ENCODE data around the gene FAM117A. TPM values are rescaled to one million over a fixed set of nuclear protein-coding genes. Genes with fewer than 3 reads are reported as not detected.

FAM117A gene
- total RNA-seq, 1 experiment from 2014 or later = 26.2 TPM

DNA sequence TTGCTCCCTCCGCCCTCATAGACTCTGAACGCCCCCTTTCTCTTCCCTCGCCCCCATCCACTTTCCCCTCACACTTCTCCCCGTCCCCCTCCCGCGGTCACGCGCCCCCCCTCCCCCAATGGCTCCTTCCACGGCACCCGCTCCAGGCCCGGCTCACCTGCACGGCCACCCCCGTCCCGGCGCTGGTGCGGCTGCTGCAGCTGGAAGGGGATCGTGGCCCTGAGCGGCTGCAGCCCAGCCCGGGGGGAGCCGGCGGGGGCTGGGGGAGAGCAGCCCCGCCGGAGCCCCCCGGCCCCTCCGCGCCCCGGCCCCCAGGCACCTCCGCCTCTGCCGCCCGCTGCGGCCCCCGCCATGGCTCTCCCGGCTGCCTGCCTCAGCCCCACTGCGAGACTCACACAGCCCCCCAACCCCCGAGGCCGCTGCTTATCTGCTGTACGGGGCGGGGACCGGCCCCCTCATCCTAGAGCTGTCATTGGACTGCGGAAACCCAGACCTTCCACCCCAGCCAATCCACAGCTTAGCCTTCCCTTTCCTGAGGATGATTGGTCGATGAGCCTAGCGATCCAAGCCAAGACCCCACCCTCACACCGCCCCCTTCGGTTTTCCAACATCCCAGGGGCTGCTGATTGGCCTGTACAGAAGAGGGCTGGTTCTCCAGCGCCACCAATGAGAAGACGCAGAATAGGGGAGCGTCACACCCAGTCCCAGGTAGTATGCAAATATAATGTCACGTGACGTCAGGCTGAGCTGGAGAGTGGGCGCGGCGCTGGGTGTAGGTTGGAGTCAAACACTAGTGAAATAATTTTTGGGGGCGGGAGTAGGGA is at the start of gene FAM117A (continued):
- TF ChIP-seq, protein P1, sequence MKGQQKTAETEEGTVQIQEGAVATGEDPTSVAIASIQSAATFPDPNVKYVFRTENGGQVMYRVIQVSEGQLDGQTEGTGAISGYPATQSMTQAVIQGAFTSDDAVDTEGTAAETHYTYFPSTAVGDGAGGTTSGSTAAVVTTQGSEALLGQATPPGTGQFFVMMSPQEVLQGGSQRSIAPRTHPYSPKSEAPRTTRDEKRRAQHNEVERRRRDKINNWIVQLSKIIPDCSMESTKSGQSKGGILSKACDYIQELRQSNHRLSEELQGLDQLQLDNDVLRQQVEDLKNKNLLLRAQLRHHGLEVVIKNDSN (CRISPR knock-in tag; IDR thresholded peaks at IDR 0.05) = peak; percentile 85
- TF ChIP-seq, protein P2, sequence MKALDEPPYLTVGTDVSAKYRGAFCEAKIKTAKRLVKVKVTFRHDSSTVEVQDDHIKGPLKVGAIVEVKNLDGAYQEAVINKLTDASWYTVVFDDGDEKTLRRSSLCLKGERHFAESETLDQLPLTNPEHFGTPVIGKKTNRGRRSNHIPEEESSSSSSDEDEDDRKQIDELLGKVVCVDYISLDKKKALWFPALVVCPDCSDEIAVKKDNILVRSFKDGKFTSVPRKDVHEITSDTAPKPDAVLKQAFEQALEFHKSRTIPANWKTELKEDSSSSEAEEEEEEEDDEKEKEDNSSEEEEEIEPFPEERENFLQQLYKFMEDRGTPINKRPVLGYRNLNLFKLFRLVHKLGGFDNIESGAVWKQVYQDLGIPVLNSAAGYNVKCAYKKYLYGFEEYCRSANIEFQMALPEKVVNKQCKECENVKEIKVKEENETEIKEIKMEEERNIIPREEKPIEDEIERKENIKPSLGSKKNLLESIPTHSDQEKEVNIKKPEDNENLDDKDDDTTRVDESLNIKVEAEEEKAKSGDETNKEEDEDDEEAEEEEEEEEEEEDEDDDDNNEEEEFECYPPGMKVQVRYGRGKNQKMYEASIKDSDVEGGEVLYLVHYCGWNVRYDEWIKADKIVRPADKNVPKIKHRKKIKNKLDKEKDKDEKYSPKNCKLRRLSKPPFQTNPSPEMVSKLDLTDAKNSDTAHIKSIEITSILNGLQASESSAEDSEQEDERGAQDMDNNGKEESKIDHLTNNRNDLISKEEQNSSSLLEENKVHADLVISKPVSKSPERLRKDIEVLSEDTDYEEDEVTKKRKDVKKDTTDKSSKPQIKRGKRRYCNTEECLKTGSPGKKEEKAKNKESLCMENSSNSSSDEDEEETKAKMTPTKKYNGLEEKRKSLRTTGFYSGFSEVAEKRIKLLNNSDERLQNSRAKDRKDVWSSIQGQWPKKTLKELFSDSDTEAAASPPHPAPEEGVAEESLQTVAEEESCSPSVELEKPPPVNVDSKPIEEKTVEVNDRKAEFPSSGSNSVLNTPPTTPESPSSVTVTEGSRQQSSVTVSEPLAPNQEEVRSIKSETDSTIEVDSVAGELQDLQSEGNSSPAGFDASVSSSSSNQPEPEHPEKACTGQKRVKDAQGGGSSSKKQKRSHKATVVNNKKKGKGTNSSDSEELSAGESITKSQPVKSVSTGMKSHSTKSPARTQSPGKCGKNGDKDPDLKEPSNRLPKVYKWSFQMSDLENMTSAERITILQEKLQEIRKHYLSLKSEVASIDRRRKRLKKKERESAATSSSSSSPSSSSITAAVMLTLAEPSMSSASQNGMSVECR (CRISPR knock-in tag; IDR thresholded peaks at IDR 0.05; ENCODE audit: borderline replicate concordance) = no peak
- no peak for TF ChIP-seq TCF7 (CRISPR knock-in tag; IDR thresholded peaks at IDR 0.05; ENCODE audit: low read depth)
- TF ChIP-seq, protein P3, sequence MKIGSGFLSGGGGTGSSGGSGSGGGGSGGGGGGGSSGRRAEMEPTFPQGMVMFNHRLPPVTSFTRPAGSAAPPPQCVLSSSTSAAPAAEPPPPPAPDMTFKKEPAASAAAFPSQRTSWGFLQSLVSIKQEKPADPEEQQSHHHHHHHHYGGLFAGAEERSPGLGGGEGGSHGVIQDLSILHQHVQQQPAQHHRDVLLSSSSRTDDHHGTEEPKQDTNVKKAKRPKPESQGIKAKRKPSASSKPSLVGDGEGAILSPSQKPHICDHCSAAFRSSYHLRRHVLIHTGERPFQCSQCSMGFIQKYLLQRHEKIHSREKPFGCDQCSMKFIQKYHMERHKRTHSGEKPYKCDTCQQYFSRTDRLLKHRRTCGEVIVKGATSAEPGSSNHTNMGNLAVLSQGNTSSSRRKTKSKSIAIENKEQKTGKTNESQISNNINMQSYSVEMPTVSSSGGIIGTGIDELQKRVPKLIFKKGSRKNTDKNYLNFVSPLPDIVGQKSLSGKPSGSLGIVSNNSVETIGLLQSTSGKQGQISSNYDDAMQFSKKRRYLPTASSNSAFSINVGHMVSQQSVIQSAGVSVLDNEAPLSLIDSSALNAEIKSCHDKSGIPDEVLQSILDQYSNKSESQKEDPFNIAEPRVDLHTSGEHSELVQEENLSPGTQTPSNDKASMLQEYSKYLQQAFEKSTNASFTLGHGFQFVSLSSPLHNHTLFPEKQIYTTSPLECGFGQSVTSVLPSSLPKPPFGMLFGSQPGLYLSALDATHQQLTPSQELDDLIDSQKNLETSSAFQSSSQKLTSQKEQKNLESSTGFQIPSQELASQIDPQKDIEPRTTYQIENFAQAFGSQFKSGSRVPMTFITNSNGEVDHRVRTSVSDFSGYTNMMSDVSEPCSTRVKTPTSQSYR (CRISPR knock-in tag; IDR thresholded peaks at IDR 0.05) = no peak

DNA sequence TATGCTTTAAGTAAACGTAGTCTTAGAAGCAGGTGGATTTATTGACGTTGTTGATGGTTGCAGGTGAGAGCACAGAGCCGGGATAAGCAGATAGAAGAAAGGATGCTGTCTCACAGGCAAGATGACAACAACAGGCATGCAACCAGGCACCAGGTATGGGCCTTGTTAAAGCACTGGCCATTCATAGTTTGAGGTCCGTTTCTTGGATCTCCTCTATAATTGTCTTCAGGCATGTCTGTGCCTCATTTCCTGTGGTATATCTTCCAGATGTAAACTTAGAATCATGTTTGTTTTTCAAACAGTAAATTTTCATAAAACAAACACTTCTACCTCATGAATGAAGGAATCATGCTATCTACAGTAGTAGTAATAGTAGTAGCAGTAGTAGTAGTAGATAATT is 45.1 kb upstream of the FAM117A start:
- H3K36me3 Mint-ChIP-seq = peaks cover 62% of the 10 kb centered on the region
- no peak overlapping the region for H3K4me3 Mint-ChIP-seq
- DNase-seq (ENCODE audit: low spot score) (no peak), ATAC-seq (no peak)
- H3K9me3 Mint-ChIP-seq = no peaks in the 10 kb centered on the region
- CTCF ChIA-PET = interaction anchor here (0.5 kb wide), 1 partner anchor 21 kb away, joined by 4 read pairs; no protein-coding TSS in a partner anchor
- H3K4me1 Mint-ChIP-seq = peaks cover 37% of the 10 kb centered on the region
- POLR2A ChIA-PET = no interaction called here
- no peaks in the 10 kb centered on the region for H3K27me3 Mint-ChIP-seq (ENCODE audit: low read depth)
- H3K27ac Mint-ChIP-seq = peak overlapping the region; percentile 84
- TF ChIP-seq, protein P4, sequence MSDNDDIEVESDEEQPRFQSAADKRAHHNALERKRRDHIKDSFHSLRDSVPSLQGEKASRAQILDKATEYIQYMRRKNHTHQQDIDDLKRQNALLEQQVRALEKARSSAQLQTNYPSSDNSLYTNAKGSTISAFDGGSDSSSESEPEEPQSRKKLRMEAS (CRISPR knock-in tag; IDR thresholded peaks at IDR 0.05) = no peak
- TF ChIP-seq TCF7 (CRISPR knock-in tag; IDR thresholded peaks at IDR 0.05; ENCODE audit: low read depth) (no peak), ESRRA (CRISPR knock-in tag; IDR thresholded peaks at IDR 0.05; ENCODE audit: borderline replicate concordance) (no peak), JAZF1 (CRISPR knock-in tag; IDR thresholded peaks at IDR 0.05) (no peak), FOXK1 (CRISPR knock-in tag; IDR thresholded peaks at IDR 0.05) (no peak), CBFB (CRISPR knock-in tag; IDR thresholded peaks at IDR 0.05; ENCODE audit: low read depth) (no peak), SOX15 (CRISPR knock-in tag; IDR thresholded peaks at IDR 0.05) (no peak), SMAD3 (CRISPR knock-in tag; IDR thresholded peaks at IDR 0.05; ENCODE audit: borderline replicate concordance) (no peak), EMX1 (CRISPR knock-in tag; IDR thresholded peaks at IDR 0.05) (no peak), ZNF396 (CRISPR knock-in tag; IDR thresholded peaks at IDR 0.05; ENCODE audit: borderline replicate concordance) (no peak), IRF2 (CRISPR knock-in tag; IDR thresholded peaks at IDR 0.05; ENCODE audit: borderline replicate concordance, low read depth) (no peak), KAT7 (CRISPR knock-in tag; IDR thresholded peaks at IDR 0.05; ENCODE audit: borderline replicate concordance) (no peak), ZNF671 (CRISPR knock-in tag; IDR thresholded peaks at IDR 0.05) (no peak)
- TF ChIP-seq, protein P5, sequence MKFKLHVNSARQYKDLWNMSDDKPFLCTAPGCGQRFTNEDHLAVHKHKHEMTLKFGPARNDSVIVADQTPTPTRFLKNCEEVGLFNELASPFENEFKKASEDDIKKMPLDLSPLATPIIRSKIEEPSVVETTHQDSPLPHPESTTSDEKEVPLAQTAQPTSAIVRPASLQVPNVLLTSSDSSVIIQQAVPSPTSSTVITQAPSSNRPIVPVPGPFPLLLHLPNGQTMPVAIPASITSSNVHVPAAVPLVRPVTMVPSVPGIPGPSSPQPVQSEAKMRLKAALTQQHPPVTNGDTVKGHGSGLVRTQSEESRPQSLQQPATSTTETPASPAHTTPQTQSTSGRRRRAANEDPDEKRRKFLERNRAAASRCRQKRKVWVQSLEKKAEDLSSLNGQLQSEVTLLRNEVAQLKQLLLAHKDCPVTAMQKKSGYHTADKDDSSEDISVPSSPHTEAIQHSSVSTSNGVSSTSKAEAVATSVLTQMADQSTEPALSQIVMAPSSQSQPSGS (CRISPR knock-in tag; IDR thresholded peaks at IDR 0.05; ENCODE audit: borderline replicate concordance, low read depth) = no peak
- TF ChIP-seq, protein P6, sequence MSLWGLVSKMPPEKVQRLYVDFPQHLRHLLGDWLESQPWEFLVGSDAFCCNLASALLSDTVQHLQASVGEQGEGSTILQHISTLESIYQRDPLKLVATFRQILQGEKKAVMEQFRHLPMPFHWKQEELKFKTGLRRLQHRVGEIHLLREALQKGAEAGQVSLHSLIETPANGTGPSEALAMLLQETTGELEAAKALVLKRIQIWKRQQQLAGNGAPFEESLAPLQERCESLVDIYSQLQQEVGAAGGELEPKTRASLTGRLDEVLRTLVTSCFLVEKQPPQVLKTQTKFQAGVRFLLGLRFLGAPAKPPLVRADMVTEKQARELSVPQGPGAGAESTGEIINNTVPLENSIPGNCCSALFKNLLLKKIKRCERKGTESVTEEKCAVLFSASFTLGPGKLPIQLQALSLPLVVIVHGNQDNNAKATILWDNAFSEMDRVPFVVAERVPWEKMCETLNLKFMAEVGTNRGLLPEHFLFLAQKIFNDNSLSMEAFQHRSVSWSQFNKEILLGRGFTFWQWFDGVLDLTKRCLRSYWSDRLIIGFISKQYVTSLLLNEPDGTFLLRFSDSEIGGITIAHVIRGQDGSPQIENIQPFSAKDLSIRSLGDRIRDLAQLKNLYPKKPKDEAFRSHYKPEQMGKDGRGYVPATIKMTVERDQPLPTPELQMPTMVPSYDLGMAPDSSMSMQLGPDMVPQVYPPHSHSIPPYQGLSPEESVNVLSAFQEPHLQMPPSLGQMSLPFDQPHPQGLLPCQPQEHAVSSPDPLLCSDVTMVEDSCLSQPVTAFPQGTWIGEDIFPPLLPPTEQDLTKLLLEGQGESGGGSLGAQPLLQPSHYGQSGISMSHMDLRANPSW (CRISPR knock-in tag; conservative IDR thresholded peaks at IDR 0.05; ENCODE audit: low read depth) = no peak
- TF ChIP-seq, protein P7, sequence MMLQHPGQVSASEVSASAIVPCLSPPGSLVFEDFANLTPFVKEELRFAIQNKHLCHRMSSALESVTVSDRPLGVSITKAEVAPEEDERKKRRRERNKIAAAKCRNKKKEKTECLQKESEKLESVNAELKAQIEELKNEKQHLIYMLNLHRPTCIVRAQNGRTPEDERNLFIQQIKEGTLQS (CRISPR knock-in tag; conservative IDR thresholded peaks at IDR 0.05) = no peak
- TF ChIP-seq, protein P8, sequence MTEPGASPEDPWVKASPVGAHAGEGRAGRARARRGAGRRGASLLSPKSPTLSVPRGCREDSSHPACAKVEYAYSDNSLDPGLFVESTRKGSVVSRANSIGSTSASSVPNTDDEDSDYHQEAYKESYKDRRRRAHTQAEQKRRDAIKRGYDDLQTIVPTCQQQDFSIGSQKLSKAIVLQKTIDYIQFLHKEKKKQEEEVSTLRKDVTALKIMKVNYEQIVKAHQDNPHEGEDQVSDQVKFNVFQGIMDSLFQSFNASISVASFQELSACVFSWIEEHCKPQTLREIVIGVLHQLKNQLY (CRISPR knock-in tag; IDR thresholded peaks at IDR 0.05) = no peak
